Suprapubic skin (tissue), 3 donors: ENCODE results near the gene ZBTB40.

Experiments
- CTCF ChIP-seq, 2 donors: fragments of 200-600 bp in 1 of 2; fragments of 450-650 bp in 1 of 2; sonication (generic) in 1 of 2; IDR thresholded peaks; one replicate each; pipeline ENCODE4 v1.5.1; 2016 to 2019; ENCODE audit warnings: antibody characterized with exemption in 2 of 2, mild to moderate bottlenecking in 1 of 2, moderate library complexity in 1 of 2
- POLR2A ChIP-seq, 2 donors: fragments of 450-650 bp; IDR thresholded peaks; one replicate each; pipeline ENCODE4 v1.6.1; 2017; ENCODE audit warnings: antibody characterized with exemption in 2 of 2, mild to moderate bottlenecking in 2 of 2, moderate library complexity in 2 of 2

- TF ChIP-seq POLR2A (IDR thresholded peaks at IDR 0.05) = no peak
- TF ChIP-seq CTCF (IDR thresholded peaks at IDR 0.05) = no peak
These were observed 32.7 kb upstream of the ZBTB40 start for GRCh38 chr1:22418933-22419382.
